Stimulated activated CD8-positive, alpha-beta memory T cell treated with anti-CD3 and anti-CD28 coated beads, Interleukin-4, amount 100 ng/mL, for 24 hours (primary cell): ENCODE measurements around the gene ALDH16A1.

Experiments
- DNase-seq: peaks from one replicate; pipeline ENCODE4 v3.0.0-alpha.2; 2020; ENCODE audit warnings: low read depth

The ALDH16A1 gene

DNA sequence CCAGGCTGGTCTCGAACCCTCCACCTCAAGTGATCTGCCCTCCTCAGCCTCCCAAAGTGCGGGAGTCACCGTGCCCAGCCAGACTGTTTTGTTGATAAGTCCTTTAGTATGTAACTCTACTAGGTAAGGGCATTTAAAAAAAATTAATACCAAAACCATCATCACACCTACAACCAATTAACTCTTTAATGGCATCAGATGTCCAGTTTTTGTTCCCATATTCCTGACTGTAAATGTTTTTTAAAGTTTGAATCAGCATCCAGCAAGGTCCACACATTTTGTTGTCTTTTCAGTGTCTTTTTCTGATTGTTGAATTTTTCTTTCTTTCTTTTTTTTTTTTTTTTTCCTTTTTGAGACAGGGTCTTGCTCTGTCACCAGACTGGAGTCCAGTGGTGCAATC lies 65.0 kb downstream of the ALDH16A1 start:
- DNase-seq, result no peak
